GM12878 (cell line): ENCODE results near the gene RGS6. TPM values are rescaled to one million over a fixed set of nuclear protein-coding genes. Genes with fewer than 3 reads are reported as not detected.

Experiments used
- ATAC-seq: fragments of 200-7000 bp; cut with Tn5 transposase; 3 replicates; pipeline ENCODE4 v1.9.1; 2020; ENCODE audit warnings: mild to moderate bottlenecking, moderate library complexity
- BruUV-seq: library from RNA; stranded (reverse); fragments of 400-500 nt; replicated peaks from 2 replicates; lab custom pipeline; 2021; lab: Mats Ljungman, UMichigan
- CTCF ChIA-PET: fragments of 300-600 bp; sonication (Branson Sonifier 250); formaldehyde crosslinking; extraction: SDS; loops from one replicate; lab custom pipeline; 2021; ENCODE audit warnings: inconsistent platforms; lab: Yijun Ruan, JAX
- POLR2A ChIA-PET: fragments of 350-600 bp; formaldehyde crosslinking; extraction: SDS; loops from one replicate; lab custom pipeline; 2021; ENCODE audit warnings: inconsistent platforms; lab: Charles Lee
- RAD21 ChIA-PET: fragments of 300-600 bp; sonication (Branson Sonifier 250); formaldehyde crosslinking; loops from one replicate; lab custom pipeline; 2023; ENCODE audit warnings: antibody characterized with exemption; ENCODE audit not compliant: unreplicated experiment; lab: Charles Lee
- SMC1A ChIA-PET: fragments of 300-600 bp; sonication (Branson Sonifier 250); formaldehyde crosslinking; loops from one replicate; lab custom pipeline; 2023; ENCODE audit not compliant: unreplicated experiment, uncharacterized antibody; lab: Charles Lee
- DNase-seq: peaks from one replicate; pipeline ENCODE4 v3.0.0-alpha.2; 2011; ENCODE audit warnings: low read depth, low spot score
- FAIRE-seq: peaks from 3 replicates; lab custom pipeline; 2011; peaks lifted over from hg19 to GRCh38; lab: Jason Lieb, UNC
- H2AFZ ChIP-seq: 2 replicates; pipeline ENCODE4 v1.6.0; 2011; ENCODE audit warnings: low read depth, low read length, control low read depth; ENCODE audit not compliant: control insufficient read depth
- H3K27ac ChIP-seq: 2 replicates; pipeline ENCODE4 v1.5.1; 2011; ENCODE audit warnings: control low read depth; ENCODE audit not compliant: control insufficient read depth, insufficient read depth
- H3K27me3 ChIP-seq, 2 experiments: replicated peaks in 1 of 2; 2 replicates each; pipeline versions ENCODE4 v1.6.0 to v1.6.1; 2011; ENCODE audit warnings: low read length in 1 of 2; ENCODE audit not compliant: control insufficient read depth in 2 of 2, insufficient read depth in 2 of 2
- H3K36me3 ChIP-seq, 2 experiments: 2 replicates each; pipeline ENCODE4 v1.5.1; 2011; ENCODE audit warnings: low read length in 1 of 2; ENCODE audit not compliant: control insufficient read depth in 2 of 2, insufficient read depth in 2 of 2
- H3K4me1 ChIP-seq: 2 replicates; pipeline ENCODE4 v1.6.1; 2011; ENCODE audit warnings: mild to moderate bottlenecking, low read length, moderate library complexity, mixed read lengths; ENCODE audit not compliant: control insufficient read depth, insufficient read depth
- H3K4me2 ChIP-seq: 2 replicates; pipeline ENCODE4 v1.6.0; 2011; ENCODE audit warnings: control low read depth; ENCODE audit not compliant: control insufficient read depth, insufficient read depth
- H3K4me3 ChIP-seq: fragments of 200-600 bp; sonication (generic); 2 replicates; pipeline ENCODE4 v1.5.1; 2016
- H3K79me2 ChIP-seq: 2 replicates; pipeline ENCODE4 v1.6.0; 2011; ENCODE audit warnings: low read length; ENCODE audit not compliant: control insufficient read depth, insufficient read depth
- H3K9ac ChIP-seq: 2 replicates; pipeline ENCODE4 v1.8.0; 2011; ENCODE audit warnings: low read length, control low read depth, mixed read lengths; ENCODE audit not compliant: control insufficient read depth, insufficient read depth
- H3K9me3 ChIP-seq: replicated peaks from 3 replicates; pipeline ENCODE4 v1.5.1; 2011; ENCODE audit warnings: mild to moderate bottlenecking, low read length; ENCODE audit not compliant: control insufficient read depth, insufficient read depth
- H4K20me1 ChIP-seq: 2 replicates; pipeline ENCODE4 v1.6.0; 2011; ENCODE audit not compliant: control insufficient read depth, insufficient read depth
- CTCF ChIP-seq, 3 experiments: IDR thresholded peaks in 2 of 3; conservative IDR thresholded peaks in 1 of 3; 2 replicates each; pipeline ENCODE4 v1.5.1; 2011; ENCODE audit warnings: low read depth in 3 of 3, low read length in 3 of 3, mild to moderate bottlenecking in 3 of 3, control low read depth in 2 of 3, moderate library complexity in 2 of 3, inconsistent platforms in 1 of 3, mixed read lengths in 1 of 3; ENCODE audit not compliant: control insufficient read depth in 2 of 3, insufficient read depth in 1 of 3; ENCODE audit errors: extremely low read depth in 1 of 3
- HSF1 ChIP-seq: fragments of 150-350 bp; IDR thresholded peaks from 2 replicates; pipeline ENCODE4 v1.6.1; 2014; ENCODE audit warnings: mild to moderate bottlenecking, low read depth, low read length
- TAF1 ChIP-seq: IDR thresholded peaks from 2 replicates; pipeline ENCODE4 v1.6.1; 2011; ENCODE audit warnings: mild to moderate bottlenecking, low read depth, low read length, borderline replicate concordance
- USF2 ChIP-seq: IDR thresholded peaks from 2 replicates; pipeline ENCODE4 v1.6.1; 2011; ENCODE audit warnings: low read depth, low read length, improper control_type of control experiment, borderline replicate concordance
- ZNF592 ChIP-seq: fragments of 450-650 bp; IDR thresholded peaks from 2 replicates; pipeline ENCODE4 v1.6.1; 2017; ENCODE audit warnings: mild to moderate bottlenecking, moderate library complexity
- ZNF687 ChIP-seq: fragments of 450-650 bp; IDR thresholded peaks from 2 replicates; pipeline ENCODE4 v1.6.1; 2017; ENCODE audit warnings: mild to moderate bottlenecking, moderate library complexity
- WGBS: methylation state at CpG from one replicate; pipeline ENCODE4 v1.1.6; 2016; ENCODE audit warnings: low lambda C conversion rate; ENCODE audit not compliant: insufficient replicate concordance, insufficient coverage; ENCODE audit errors: missing lambda C conversion rate; 5-methylcytosine and 5-hydroxymethylcytosine counted together
- in situ Hi-C: fragments of 300-500 bp; cut with MboI; formaldehyde crosslinking; loops from 9 replicates; pipeline ENCODE4 v1.14.3; 2018; ENCODE audit warnings: mixed read lengths
- intact Hi-C: fragments of 100-400 bp; cut with micrococcal nuclease; formaldehyde crosslinking; loops from one replicate; pipeline ENCODE4 v1.14.2; 2022; ENCODE audit not compliant: unreplicated experiment
- polyA plus RNA-seq, 11 experiments: library from polyadenylated mRNA; depleted of rRNA in 4 of 11; unstranded in 6 of 11; stranded (reverse) in 5 of 11; fragments of >200 nt; fragmentation: Nextera tagmentation in 4 of 11; fragmentation: Illumina TruSeq in 1 of 11; extraction: Ambion mirVana in 4 of 11; extraction: Trizol in 1 of 11; gene quantifications; 1 replicate in 1 of 11; 2 replicates in 10 of 11; pipeline versions ENCODE4 v1.2.1 to v1.2.3, GENCODE V29; 2011 to 2016; ENCODE audit warnings: inconsistent platforms in 2 of 11, missing spikeins in 2 of 11, low read depth in 1 of 11
- total RNA-seq, 4 experiments: library from RNA; depleted of rRNA in 3 of 4; stranded (reverse); fragments of >200 nt in 3 of 4; fragmentation: Illumina TruSeq in 1 of 4; extraction: Trizol in 1 of 4; gene quantifications; 2 replicates each; pipeline versions ENCODE4 v1.2.1 to v1.2.3, GENCODE V29; 2013 to 2021

Gene RGS6
- total and polyA plus RNA-seq, 10 of the 15 experiments (the other 5 are each of a cell fraction or from before 2014, with no cell fraction given) = 3.9 to 18.1 (median 12.4) TPM

GRCh38 chr14:72008666-72009065 lies 76.4 kb downstream of the RGS6 start (continued):
- TF ChIP-seq TAF1 = no peak
- no peak for TF ChIP-seq CTCF (IDR thresholded peaks at IDR 0.05 in 2 of 3, conservative IDR thresholded peaks at IDR 0.05 in 1 of 3; ENCODE audit: control insufficient read depth in 2 of 3, extremely low read depth in 1 of 3, insufficient read depth in 1 of 3, low read depth in 3 of 3, low read length in 3 of 3)
- no peak for TF ChIP-seq HSF1

- no peak overlapping the region for H3K27ac ChIP-seq
- H3K36me3 ChIP-seq = no peaks in the 10 kb centered on the region
- H3K4me1 ChIP-seq = no peaks in the 10 kb centered on the region
- POLR2A ChIA-PET = interaction anchor here (0.6 kb wide), 1 partner anchor 254 kb away, joined by 4 read pairs; no protein-coding TSS in a partner anchor
- DNase-seq (no peak), FAIRE-seq (no peak), ATAC-seq (no peak)
- TF ChIP-seq ZNF592 (peak; percentile 97), USF2 (no peak), ZNF687 (peak; percentile 88)
- in situ Hi-C loops = no loop called here
- H3K9ac ChIP-seq = no peak overlapping the region
- no peaks in the 10 kb centered on the region; the same call in 2 of the 3 replicates for H3K9me3 ChIP-seq
- no peaks in the 10 kb centered on the region for H4K20me1 ChIP-seq
- H2AFZ ChIP-seq = no peak overlapping the region
- SMC1A ChIA-PET = interaction anchor here (0.9 to 3.4 kb wide), 5 partner anchors 9 to 70 kb away, joined by 3 to 16 read pairs (median 5); no protein-coding TSS in a partner anchor
- H3K79me2 ChIP-seq = no peaks in the 10 kb centered on the region
- H3K4me2 ChIP-seq = no peak overlapping the region
- intact Hi-C loops = no loop called here
- no peaks in the 10 kb centered on the region for H3K27me3 ChIP-seq
- CTCF ChIA-PET = interaction anchor here (1.0 to 2.0 kb wide), 4 partner anchors 14 to 94 kb away, joined by 4 to 5 read pairs (median 5); partner anchors contain the start of gene RGS6
- no peak overlapping the region for H3K4me3 ChIP-seq
- 3% methylated on average over 3 of the region's 3 CpGs for WGBS
- BruUV-seq = no TSS peak
- RAD21 ChIA-PET = interaction anchor here (1.0 to 2.4 kb wide), 3 partner anchors 11 to 76 kb away, joined by 3 to 7 read pairs (median 3); no protein-coding TSS in a partner anchor
Measured at GRCh38 chr14:72010474-72010873, 78.2 kb downstream of the RGS6 start.
